Measurements from ENCODE around the gene ZFP37.
"Not testable (repeated sequence)": the region's sequence is repeated elsewhere in the genome, so short reads cannot be mapped to it uniquely, and the experiment has no call there.

DNA sequence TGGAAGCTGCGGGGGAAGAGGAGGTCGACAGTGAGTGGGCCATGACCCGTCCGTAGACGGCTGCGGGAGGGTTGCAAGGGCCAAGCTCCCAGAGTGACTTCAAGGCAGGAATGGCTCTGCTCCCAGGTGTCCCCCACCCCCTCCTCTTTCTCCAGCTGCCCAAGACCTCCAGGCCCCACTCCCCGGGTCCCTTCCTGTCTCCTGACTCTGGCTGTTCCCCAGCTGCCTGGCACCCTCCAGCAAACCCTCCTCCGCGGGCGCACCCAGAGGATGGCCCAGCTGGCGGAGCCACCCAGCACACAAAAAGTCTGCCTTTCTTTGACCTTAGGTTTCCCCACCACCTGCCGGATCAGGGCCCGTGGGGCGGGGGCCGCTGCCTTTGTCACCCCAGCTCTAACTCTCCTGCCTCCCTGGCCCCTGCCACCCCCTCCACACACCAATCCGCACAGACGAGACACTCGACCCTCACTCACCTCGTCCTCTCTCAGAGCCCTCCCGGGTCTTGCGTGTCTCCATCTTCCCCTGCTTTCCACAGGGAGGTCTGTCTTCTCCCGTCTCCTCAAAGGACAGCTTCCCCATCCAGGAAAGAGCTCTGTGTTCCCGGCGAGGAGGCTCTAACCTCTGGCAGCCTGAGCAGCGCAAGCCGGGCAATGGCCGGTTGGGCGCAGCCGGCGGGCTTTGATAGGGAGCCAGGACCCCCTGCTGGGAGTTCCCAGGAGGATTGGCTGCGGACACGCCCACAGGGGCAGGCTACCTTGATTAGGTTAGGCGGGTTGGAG is 4.7 kb upstream of the ZFP37 start:
- not testable (repeated sequence) for TF ChIP-seq POLR2A, POLR2AphosphoS5 (IDR thresholded peaks at IDR 0.05; ENCODE audit: low read depth, low read length)

Data from GM12892 (cell line).